Thyroid gland (tissue), 4 donors: ENCODE measurements around the gene IKZF1. TPM values are rescaled to one million over a fixed set of nuclear protein-coding genes. Genes with fewer than 3 reads are reported as not detected.

ENCODE experiments used
- DNase-seq, 2 donors: peaks; one replicate each; pipeline ENCODE4 v3.0.0-alpha.2; 2019
- H3K27ac ChIP-seq, 3 donors: fragments of 200-600 bp; sonication (generic); 1 replicate in 2 of 3; 2 replicates in 1 of 3; pipeline ENCODE4 v1.5.1; 2016 to 2019; ENCODE audit warnings: mild to moderate bottlenecking in 1 of 3, moderate library complexity in 1 of 3
- H3K27me3 ChIP-seq: fragments of 200-600 bp; sonication (generic); one replicate; pipeline ENCODE4 v1.5.1; 2019
- H3K36me3 ChIP-seq, 2 donors: fragments of 200-600 bp; sonication (generic); one replicate each; pipeline ENCODE4 v1.5.1; 2016 to 2019
- H3K4me1 ChIP-seq, 2 donors: fragments of 200-600 bp; sonication (generic); one replicate each; pipeline ENCODE4 v1.5.1; 2017 to 2019
- H3K4me3 ChIP-seq, 3 donors: fragments of 200-600 bp; sonication (generic); replicated peaks in 1 of 3; 1 replicate in 2 of 3; 2 replicates in 1 of 3; pipeline ENCODE4 v1.5.1; 2016; ENCODE audit warnings: mild to moderate bottlenecking in 1 of 3
- H3K9me3 ChIP-seq: fragments of 200-600 bp; sonication (generic); one replicate; pipeline ENCODE4 v1.5.1; 2017
- CTCF ChIP-seq, 6 experiments: fragments of 200-600 bp in 3 of 6; fragments of 450-650 bp in 3 of 6; sonication (generic) in 3 of 6; IDR thresholded peaks; one replicate each; pipeline ENCODE4 v1.5.1; 2016 to 2019; ENCODE audit warnings: antibody characterized with exemption in 6 of 6, mild to moderate bottlenecking in 2 of 6, inconsistent platforms in 1 of 6, moderate library complexity in 1 of 6
- POLR2A ChIP-seq, 2 donors: fragments of 450-650 bp; IDR thresholded peaks; one replicate each; pipeline ENCODE4 v1.6.1; 2017; ENCODE audit warnings: antibody characterized with exemption in 2 of 2, mild to moderate bottlenecking in 2 of 2, moderate library complexity in 1 of 2
- WGBS, 2 donors: methylation state at CpG; one replicate each; pipeline ENCODE4 v1.1.5; 2017; 5-methylcytosine and 5-hydroxymethylcytosine counted together
- intact Hi-C: fragments of 100-400 bp; cut with DNase I; formaldehyde crosslinking; loops from one replicate; pipeline ENCODE4 v1.15.1; 2023
- total RNA-seq, 4 donors: library from RNA; depleted of rRNA; stranded (reverse); fragments of >200 nt; gene quantifications; one replicate each; pipeline ENCODE4 v1.2.3, GENCODE V29; 2016

Gene IKZF1
- total RNA-seq, 4 donors from 2014 or later = 8.9 to 10.5 (median 9.6) TPM

- DNase-seq = no peak
- Histone ChIP-seq H3K36me3 (no peaks in the 10 kb centered on the region), H3K27me3 (no peaks in the 10 kb centered on the region), H3K4me3 (no peak overlapping the region), H3K9me3 (no peaks in the 10 kb centered on the region), H3K27ac (no peak overlapping the region), H3K4me1 (no peaks in the 10 kb centered on the region)
- intact Hi-C loops = no loop called here
- no peak for TF ChIP-seq CTCF (IDR thresholded peaks at IDR 0.05)
- TF ChIP-seq POLR2A (IDR thresholded peaks at IDR 0.05) = no peak
- WGBS, 2 donors = 49 to 57% methylated on average over 20 of the region's 20 CpGs
These were observed 55.7 kb downstream of the IKZF1 start for GRCh38 chr7:50359995-50360925.

GRCh38 chr7:50362142-50362541 is 57.6 kb downstream of the IKZF1 start:
- Histone ChIP-seq H3K4me3 (no peak overlapping the region), H3K36me3 (no peaks in the 10 kb centered on the region), H3K4me1 (no peaks in the 10 kb centered on the region), H3K27ac (no peak overlapping the region), H3K27me3 (no peaks in the 10 kb centered on the region), H3K9me3 (no peaks in the 10 kb centered on the region)
- intact Hi-C loops = no loop called here
- DNase-seq = no peak
- no peak for TF ChIP-seq POLR2A (IDR thresholded peaks at IDR 0.05)
- no peak for TF ChIP-seq CTCF (IDR thresholded peaks at IDR 0.05)
- WGBS, 2 donors = 75 to 81% methylated on average over 5 of the region's 5 CpGs

GRCh38 chr7:50362712-50363282 is 58.3 kb downstream of the IKZF1 start:
- no peaks in the 10 kb centered on the region for H3K4me1 ChIP-seq
- no peaks in the 10 kb centered on the region for H3K9me3 ChIP-seq
- DNase-seq = no peak
- no peak overlapping the region for H3K27ac ChIP-seq
- H3K36me3 ChIP-seq = no peaks in the 10 kb centered on the region
- intact Hi-C loops = no loop called here
- no peak overlapping the region for H3K4me3 ChIP-seq
- TF ChIP-seq CTCF (IDR thresholded peaks at IDR 0.05) = no peak
- no peak for TF ChIP-seq POLR2A (IDR thresholded peaks at IDR 0.05)
- 69 to 70% methylated on average over 6 of the region's 6 CpGs for WGBS, 2 donors
- no peaks in the 10 kb centered on the region for H3K27me3 ChIP-seq

- intact Hi-C loops = no loop called here
- 76 to 81% methylated on average over 7 of the region's 7 CpGs for WGBS, 2 donors
- Histone ChIP-seq H3K27me3 (no peaks in the 10 kb centered on the region), H3K36me3 (no peaks in the 10 kb centered on the region), H3K4me1 (no peaks in the 10 kb centered on the region), H3K9me3 (no peaks in the 10 kb centered on the region), H3K27ac (no peak overlapping the region), H3K4me3 (no peak overlapping the region)
- no peak for DNase-seq
- TF ChIP-seq POLR2A (IDR thresholded peaks at IDR 0.05) = no peak
- TF ChIP-seq CTCF (IDR thresholded peaks at IDR 0.05) = no peak
These were observed 59.0 kb downstream of the IKZF1 start for GRCh38 chr7:50363327-50364060.
